HG03442 (cell line): ENCODE results near the gene SOX18.
"Not testable (repeated sequence)": the region's sequence is repeated elsewhere in the genome, so short reads cannot be mapped to it uniquely, and the experiment has no call there.

Experiments
- ATAC-seq: cut with Tn5 transposase; IDR thresholded peaks from one replicate; pipeline ENCODE4 v1.9.1; 2021; ENCODE audit warnings: mild to moderate bottlenecking, moderate library complexity; ENCODE audit not compliant: unreplicated experiment

Gene SOX18

GRCh38 chr20:64049060-64049877 is at the start of gene SOX18:
Gene SOX18, minus strand, starts transcription at chr20:64049639. Its CDS starts 123 bp downstream, at chr20:64049516.
- ATAC-seq, result no peak

DNA sequence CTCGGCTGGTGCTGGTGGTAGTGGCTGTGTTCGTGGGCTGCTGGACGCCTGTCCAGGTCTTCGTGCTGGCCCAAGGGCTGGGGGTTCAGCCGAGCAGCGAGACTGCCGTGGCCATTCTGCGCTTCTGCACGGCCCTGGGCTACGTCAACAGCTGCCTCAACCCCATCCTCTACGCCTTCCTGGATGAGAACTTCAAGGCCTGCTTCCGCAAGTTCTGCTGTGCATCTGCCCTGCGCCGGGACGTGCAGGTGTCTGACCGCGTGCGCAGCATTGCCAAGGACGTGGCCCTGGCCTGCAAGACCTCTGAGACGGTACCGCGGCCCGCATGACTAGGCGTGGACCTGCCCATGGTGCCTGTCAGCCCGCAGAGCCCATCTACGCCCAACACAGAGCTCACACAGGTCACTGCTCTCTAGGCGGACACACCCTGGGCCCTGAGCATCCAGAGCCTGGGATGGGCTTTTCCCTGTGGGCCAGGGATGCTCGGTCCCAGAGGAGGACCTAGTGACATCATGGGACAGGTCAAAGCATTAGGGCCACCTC is 49.1 kb upstream of the SOX18 start:
- no peak for ATAC-seq

GRCh38 chr20:64096535-64096934 is 47.1 kb upstream of the SOX18 start:
- no peak for ATAC-seq

DNA sequence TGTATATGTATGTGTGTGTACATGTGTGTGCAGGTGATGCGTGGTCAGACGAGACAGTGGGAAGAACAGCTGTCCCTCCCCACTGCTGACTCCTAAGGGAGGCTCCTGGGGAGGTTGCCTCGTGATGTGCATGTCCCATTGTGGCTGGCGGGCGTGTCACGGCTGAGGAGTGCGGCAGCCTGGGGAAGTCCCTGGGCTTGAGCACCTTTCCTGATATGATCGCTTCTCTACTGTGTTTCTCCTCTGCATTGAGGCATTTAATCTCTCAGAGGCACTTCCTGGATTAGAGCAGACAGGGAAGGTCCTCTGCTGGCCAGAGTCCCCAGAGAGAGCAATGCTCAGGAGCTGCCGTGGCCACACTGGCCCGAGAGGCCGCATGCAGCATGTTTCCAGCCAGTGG is 46.5 kb upstream of the SOX18 start:
- ATAC-seq, result no peak

GRCh38 chr20:64095455-64095854 is 46.0 kb upstream of the SOX18 start:
- ATAC-seq, result no peak

- ATAC-seq, result no peak
Observed at GRCh38 chr20:64093013-64093503, 43.6 kb upstream of the SOX18 start.

- no peak for ATAC-seq
Observed at GRCh38 chr20:64092258-64093012, 43.0 kb upstream of the SOX18 start.

GRCh38 chr20:64091770-64092169 is 42.3 kb upstream of the SOX18 start:
- no peak for ATAC-seq

- no peak for ATAC-seq
Observed at GRCh38 chr20:64091340-64091739, 41.9 kb upstream of the SOX18 start.

- no peak for ATAC-seq
Observed at GRCh38 chr20:64090165-64090564, 40.7 kb upstream of the SOX18 start.

- not testable (repeated sequence) for ATAC-seq
Observed at GRCh38 chr20:64088586-64088985, 39.1 kb upstream of the SOX18 start.

GRCh38 chr20:64087226-64087825 is 37.9 kb upstream of the SOX18 start:
- ATAC-seq, result not testable (repeated sequence)

DNA sequence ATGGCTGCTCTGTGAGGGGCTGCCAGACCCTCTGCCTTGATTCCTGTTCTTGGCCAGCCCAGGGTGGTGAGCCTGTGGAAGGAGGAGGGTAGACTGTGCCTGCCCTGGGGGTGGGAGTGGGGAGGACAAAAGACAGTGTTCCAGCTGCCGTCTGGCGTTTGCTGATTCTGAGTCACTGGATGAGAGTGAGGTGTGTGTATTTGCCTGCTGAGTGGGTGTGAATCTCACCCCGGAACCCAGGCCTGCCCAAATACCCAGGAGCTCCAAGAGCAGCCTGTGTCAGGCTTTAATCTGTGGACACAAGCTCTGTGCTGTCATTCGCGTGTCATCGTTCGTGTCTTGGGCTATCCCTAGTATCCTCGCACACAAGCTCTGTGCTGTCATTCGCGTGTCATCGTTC is 37.4 kb upstream of the SOX18 start:
- ATAC-seq, result no peak

- ATAC-seq, result no peak
Observed at GRCh38 chr20:64084685-64085152, 35.3 kb upstream of the SOX18 start.

DNA sequence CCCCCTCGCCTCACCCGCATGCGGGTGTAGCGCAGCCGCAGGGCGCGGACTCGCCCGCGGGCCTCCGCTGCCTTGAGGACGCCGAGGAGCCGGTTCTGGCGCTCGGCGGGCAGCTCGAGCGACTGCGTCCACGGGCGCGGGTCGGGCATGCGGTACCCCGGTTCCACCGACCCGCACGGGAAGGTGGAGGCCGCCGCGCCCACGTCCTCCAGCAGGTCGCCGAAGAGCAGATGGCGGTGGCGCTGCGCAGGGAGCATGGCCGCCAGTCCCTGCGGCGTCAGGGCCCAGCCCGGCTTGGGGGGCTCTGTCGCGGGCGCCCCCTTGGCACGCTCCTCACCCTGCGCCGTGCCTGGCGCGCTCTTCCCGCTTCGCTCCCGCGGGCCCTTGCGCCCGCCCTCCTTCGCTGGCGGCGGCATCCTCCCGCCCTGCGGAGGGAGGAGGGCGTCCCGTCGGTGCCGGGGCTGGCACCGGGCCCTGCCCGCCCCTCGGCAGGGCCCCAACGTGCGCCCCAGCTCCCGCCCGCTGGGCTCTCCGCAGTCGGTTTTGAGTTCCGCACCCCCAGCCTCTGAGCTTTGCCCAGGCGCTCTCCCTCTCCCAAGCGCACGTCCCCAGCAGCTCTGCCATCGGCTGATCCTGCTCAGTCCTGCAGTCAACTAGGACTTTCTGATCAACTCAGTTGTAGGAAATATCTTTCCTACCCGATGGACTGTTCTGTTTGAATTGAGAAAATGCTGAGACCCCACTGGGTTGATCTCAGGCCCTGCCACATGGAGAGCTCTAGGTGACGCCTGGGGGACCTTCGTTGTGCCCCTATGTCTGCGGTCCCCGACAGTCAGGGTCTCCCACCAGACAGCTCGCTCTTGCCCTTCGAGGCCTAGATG is 34.6 kb upstream of the SOX18 start, which contains the start of gene LKAAEAR1:
Gene LKAAEAR1 (minus strand): TSS at position 595 of the 881 bp plus-strand sequence. CDS start 179 bp downstream, at position 416.
- ATAC-seq, result no peak

- no peak for ATAC-seq
Observed at GRCh38 chr20:64083378-64083803, 34.0 kb upstream of the SOX18 start.

GRCh38 chr20:64082820-64083377 is 33.5 kb upstream of the SOX18 start:
- no peak for ATAC-seq

DNA sequence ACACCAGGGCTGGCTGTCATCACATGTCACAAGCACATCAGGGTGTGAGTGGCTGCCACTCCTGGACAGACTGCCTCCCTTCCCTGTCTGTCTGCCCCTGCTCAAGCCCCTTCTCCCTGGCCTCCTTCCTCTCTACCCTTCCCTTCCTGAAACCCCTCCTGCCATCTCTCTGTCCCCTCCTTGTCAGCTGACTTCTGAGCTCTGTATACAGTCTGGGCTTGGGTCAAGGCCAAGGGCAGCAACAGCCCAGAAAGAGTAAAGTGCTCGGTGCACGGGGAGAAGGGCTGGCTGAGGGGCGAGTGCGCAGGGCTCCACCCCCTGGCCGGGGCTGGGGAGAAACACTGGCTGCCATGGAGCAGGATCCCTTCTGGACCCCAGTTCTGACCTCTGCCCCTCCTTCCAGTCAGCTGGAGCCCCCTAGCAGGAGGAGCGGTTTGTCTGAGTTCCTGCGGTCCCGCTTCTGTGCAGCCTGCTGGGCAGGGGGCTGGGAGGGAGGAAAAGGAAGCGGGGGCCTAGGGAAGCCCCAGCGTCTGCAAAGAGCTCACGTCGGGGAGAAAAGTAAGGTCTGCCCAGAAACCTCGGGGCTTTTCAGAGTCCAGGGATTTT is 32.8 kb upstream of the SOX18 start:
- ATAC-seq, result no peak

DNA sequence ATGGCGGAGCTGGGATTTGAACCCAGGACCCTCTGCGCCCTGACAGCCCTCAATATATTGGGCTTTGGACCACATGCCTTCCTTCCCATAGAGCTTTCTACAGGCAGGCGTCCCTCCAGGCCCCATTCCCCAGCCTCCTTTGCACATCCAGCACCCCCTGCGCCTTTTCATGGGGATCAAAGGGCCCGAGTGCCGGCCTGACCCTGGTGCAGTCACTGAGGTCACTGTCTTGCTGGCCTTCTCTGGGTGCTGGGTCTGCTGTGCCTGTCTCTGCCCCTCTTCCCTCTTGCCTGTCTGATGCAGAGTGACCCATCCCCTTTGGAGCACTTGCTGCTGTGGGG is 32.2 kb upstream of the SOX18 start:
- ATAC-seq, result no peak
